IMR-90 (cell line): ENCODE measurements around the gene CRCP. TPM values are rescaled to one million over a fixed set of nuclear protein-coding genes. Genes with fewer than 3 reads are reported as not detected.
"Not testable (repeated sequence)": the region's sequence is repeated elsewhere in the genome, so short reads cannot be mapped to it uniquely, and the experiment has no call there.

Experiments
- ATAC-seq: fragments of 200-7000 bp; cut with Tn5 transposase; 2 replicates; pipeline ENCODE4 v1.9.1; 2020; ENCODE audit warnings: low read depth, mild to moderate bottlenecking, moderate library complexity
- BruUV-seq: library from RNA; stranded (reverse); fragments of 400-500 nt; replicated peaks from 2 replicates; lab custom pipeline; 2021; lab: Mats Ljungman, UMichigan
- CTCF ChIA-PET: fragments of 300-600 bp; formaldehyde crosslinking; extraction: SDS; loops from one replicate; lab custom pipeline; 2021; ENCODE audit warnings: antibody characterized with exemption; lab: Yijun Ruan, JAX
- POLR2A ChIA-PET: fragments of 300-600 bp; sonication (Branson Sonifier 250); formaldehyde crosslinking; loops from one replicate; lab custom pipeline; 2022; ENCODE audit warnings: antibody characterized with exemption; ENCODE audit not compliant: unreplicated experiment; lab: Charles Lee
- DNase-seq: peaks from one replicate; pipeline ENCODE4 v3.0.0; 2013
- H2AFZ ChIP-seq: replicated peaks from 2 replicates; pipeline ENCODE3; 2013; ENCODE audit warnings: low read length, mild to moderate bottlenecking; ENCODE audit not compliant: poor library complexity
- H2AK5ac ChIP-seq: 2 replicates; pipeline ENCODE4 v1.6.1; 2013; ENCODE audit warnings: low read depth, low read length, inconsistent platforms
- H2AK9ac ChIP-seq: replicated peaks from 2 replicates; pipeline ENCODE3; 2013; ENCODE audit warnings: mild to moderate bottlenecking, low read depth, low read length, moderate library complexity; ENCODE audit not compliant: poor library complexity
- H2BK120ac ChIP-seq: 2 replicates; pipeline ENCODE4 v1.6.1; 2013; ENCODE audit warnings: low read depth, low read length, inconsistent platforms
- H2BK15ac ChIP-seq: 3 replicates; pipeline ENCODE4 v1.6.1; 2013; ENCODE audit warnings: low read depth, low read length, inconsistent platforms
- H2BK20ac ChIP-seq: 2 replicates; pipeline ENCODE4 v1.6.1; 2013; ENCODE audit warnings: low read depth, mild to moderate bottlenecking, inconsistent platforms, low read length, moderate library complexity
- H2BK5ac ChIP-seq: 2 replicates; pipeline ENCODE4 v1.6.1; 2013; ENCODE audit warnings: mild to moderate bottlenecking, low read depth, low read length, inconsistent platforms; ENCODE audit not compliant: poor library complexity, severe bottlenecking
- H3K14ac ChIP-seq: replicated peaks from 2 replicates; pipeline ENCODE4 v1.6.1; 2013; ENCODE audit warnings: low read depth, low read length, inconsistent platforms
- H3K18ac ChIP-seq: 2 replicates; pipeline ENCODE4 v1.6.1; 2013; ENCODE audit warnings: low read depth, low read length, control low read depth
- H3K23ac ChIP-seq: 2 replicates; pipeline ENCODE4 v1.6.1; 2013; ENCODE audit warnings: low read depth, low read length, inconsistent platforms
- H3K27ac ChIP-seq: 2 replicates; pipeline ENCODE4 v1.5.1; 2013; ENCODE audit warnings: mild to moderate bottlenecking, control low read depth, low read length; ENCODE audit not compliant: insufficient read depth
- H3K27me3 ChIP-seq: 2 replicates; pipeline ENCODE4 v1.6.1; 2013; ENCODE audit warnings: low read length; ENCODE audit not compliant: control insufficient read depth, insufficient read depth
- H3K36me3 ChIP-seq: 2 replicates; pipeline ENCODE4 v1.6.1; 2013; ENCODE audit warnings: low read length, mixed read lengths; ENCODE audit not compliant: control insufficient read depth, insufficient read depth
- H3K4ac ChIP-seq: 2 replicates; pipeline ENCODE4 v1.6.1; 2013; ENCODE audit warnings: low read depth, low read length, inconsistent platforms
- H3K4me1 ChIP-seq: 2 replicates; pipeline ENCODE4 v1.6.1; 2013; ENCODE audit warnings: low read length, mixed read lengths; ENCODE audit not compliant: control insufficient read depth, insufficient read depth
- H3K4me2 ChIP-seq: 2 replicates; pipeline ENCODE4 v1.6.1; 2013; ENCODE audit warnings: low read depth, mild to moderate bottlenecking, control low read depth, low read length, moderate library complexity
- H3K4me3 ChIP-seq: 2 replicates; pipeline ENCODE4 v1.5.1; 2013; ENCODE audit warnings: low read depth, mild to moderate bottlenecking, control low read depth, low read length, moderate library complexity; ENCODE audit not compliant: insufficient read depth
- H3K56ac ChIP-seq: 2 replicates; pipeline ENCODE4 v1.6.1; 2013; ENCODE audit warnings: low read length, inconsistent platforms; ENCODE audit not compliant: insufficient read depth; ENCODE audit errors: extremely low read depth
- H3K79me1 ChIP-seq, 2 experiments: 2 replicates each; pipeline ENCODE4 v1.6.1; 2013; ENCODE audit warnings: low read length in 2 of 2, inconsistent platforms in 1 of 2, low read depth in 1 of 2
- H3K9ac ChIP-seq: 2 replicates; pipeline ENCODE4 v1.6.1; 2013; ENCODE audit warnings: low read depth, low read length, control low read depth
- H3K9me1 ChIP-seq: 2 replicates; pipeline ENCODE4 v1.6.1; 2013; ENCODE audit warnings: low read length, inconsistent platforms; ENCODE audit not compliant: insufficient read depth
- H3K9me3 ChIP-seq: 2 replicates; pipeline ENCODE4 v1.6.1; 2013; ENCODE audit warnings: low read length; ENCODE audit not compliant: control insufficient read depth, insufficient read depth
- H4K20me1 ChIP-seq: 2 replicates; pipeline ENCODE4 v1.6.1; 2013; ENCODE audit warnings: low read length, inconsistent platforms; ENCODE audit not compliant: insufficient read depth
- H4K5ac ChIP-seq: 2 replicates; pipeline ENCODE4 v1.6.1; 2013; ENCODE audit warnings: mild to moderate bottlenecking, low read depth, low read length, control low read depth
- H4K8ac ChIP-seq, 2 experiments: 2 replicates each; pipeline ENCODE4 v1.6.1; 2013; ENCODE audit warnings: low read depth in 2 of 2, low read length in 2 of 2, control low read depth in 1 of 2, inconsistent platforms in 1 of 2
- H4K91ac ChIP-seq: 2 replicates; pipeline ENCODE4 v1.6.1; 2013; ENCODE audit warnings: low read depth, low read length, inconsistent platforms; ENCODE audit not compliant: insufficient read depth
- WGBS, 2 experiments: methylation state at CpG; one replicate each; pipeline versions ENCODE4 v1.1.5 to v1.1.7; 2013; ENCODE audit warnings: missing lambda C conversion rate in 2 of 2; ENCODE audit not compliant: insufficient read length in 1 of 2; ENCODE audit errors: extremely low coverage in 2 of 2; 5-methylcytosine and 5-hydroxymethylcytosine counted together
- dilution Hi-C: fragments of 300-500 bp; cut with HindIII; formaldehyde crosslinking; loops from one replicate; pipeline ENCODE4 v1.14.3; 2018; ENCODE audit warnings: low sequenced_read_pairs; ENCODE audit not compliant: unreplicated experiment
- in situ Hi-C: fragments of 300-500 bp; cut with MboI; formaldehyde crosslinking; loops from 3 replicates; pipeline ENCODE4 v1.14.3; 2019; ENCODE audit warnings: low sequenced_read_pairs, inconsistent platforms, mixed read lengths
- intact Hi-C: fragments of 100-400 bp; cut with micrococcal nuclease; formaldehyde crosslinking; loops from 2 replicates; pipeline ENCODE4 v1.10.0; 2022
- polyA plus RNA-seq, 3 experiments: library from polyadenylated mRNA; depleted of rRNA; stranded (reverse); fragments of >200 nt; gene quantifications; 2 replicates each; pipeline ENCODE4 v1.2.3, GENCODE V29; 2012; ENCODE audit warnings: low replicate concordance in 1 of 3
- total RNA-seq: library from RNA; depleted of rRNA; stranded (reverse); fragments of >200 nt; gene quantifications from 2 replicates; pipeline ENCODE4 v1.2.3, GENCODE V29; 2012

CRCP gene
- total and polyA plus RNA-seq, 2 of the 4 experiments (the other 2 are of a cell fraction), result 22.9 to 37.5 TPM

- H3K4me2 ChIP-seq, H3K9me1 ChIP-seq, BruUV-seq, H2AK5ac ChIP-seq, intact Hi-C loops, H3K27ac ChIP-seq, H2BK5ac ChIP-seq, H2BK15ac ChIP-seq, dilution Hi-C loops, H2AK9ac ChIP-seq, H3K18ac ChIP-seq, H3K4me3 ChIP-seq, H3K27me3 ChIP-seq, H4K5ac ChIP-seq, H3K56ac ChIP-seq, H3K4me1 ChIP-seq, H2AFZ ChIP-seq, H3K9me3 ChIP-seq, in situ Hi-C loops, ATAC-seq, H3K14ac ChIP-seq, H3K36me3 ChIP-seq, H2BK20ac ChIP-seq, DNase-seq, H3K23ac ChIP-seq, H4K91ac ChIP-seq, H3K9ac ChIP-seq, H2BK120ac ChIP-seq, H4K20me1 ChIP-seq, H4K8ac ChIP-seq, CTCF ChIA-PET, H3K4ac ChIP-seq: not testable (repeated sequence)
- H3K79me1 ChIP-seq, result peaks cover 12 to 15% of the 10 kb centered on the region in 2 experiments
- POLR2A ChIA-PET, result interaction anchor here (0.5 kb wide), 1 partner anchor 9 kb away, joined by 3 read pairs; no protein-coding TSS in a partner anchor
- WGBS, 2 experiments, result 83% methylated on average over 2 of the region's 7 CpGs; no CpG with 5 or more reads in 1 of the 2 experiments
Measured at GRCh38 chr7:66072208-66072607, 42.4 kb upstream of the CRCP start.
